Fibroblast of skin of scalp (primary cell): ENCODE measurements around the gene CCDC167.
"Not testable (repeated sequence)": the region's sequence is repeated elsewhere in the genome, so short reads cannot be mapped to it uniquely, and the experiment has no call there.

ENCODE experiments used
- DNase-seq: peaks from one replicate; pipeline ENCODE4 v3.0.0-alpha.2; 2013

The CCDC167 gene

DNA sequence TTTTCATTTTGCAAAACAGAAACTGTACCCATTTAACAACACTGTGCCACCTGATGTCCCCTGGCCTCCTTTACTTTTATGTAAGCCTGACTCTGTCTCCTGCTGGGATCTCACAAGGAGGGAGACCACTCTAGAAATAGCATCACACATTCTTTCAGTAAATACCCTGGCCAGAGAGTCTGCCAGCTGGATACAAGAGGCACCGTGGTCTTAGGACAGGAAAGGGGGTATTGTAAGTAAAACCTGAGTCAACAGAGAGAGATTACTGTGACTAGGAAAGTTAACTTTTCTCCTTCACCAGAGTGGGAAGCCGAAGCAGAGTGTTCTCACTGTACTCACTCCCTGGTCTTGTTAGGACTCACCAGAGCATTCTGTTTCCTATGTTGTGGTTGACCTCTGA lies 38.9 kb downstream of the CCDC167 start:
- no peak for DNase-seq

DNA sequence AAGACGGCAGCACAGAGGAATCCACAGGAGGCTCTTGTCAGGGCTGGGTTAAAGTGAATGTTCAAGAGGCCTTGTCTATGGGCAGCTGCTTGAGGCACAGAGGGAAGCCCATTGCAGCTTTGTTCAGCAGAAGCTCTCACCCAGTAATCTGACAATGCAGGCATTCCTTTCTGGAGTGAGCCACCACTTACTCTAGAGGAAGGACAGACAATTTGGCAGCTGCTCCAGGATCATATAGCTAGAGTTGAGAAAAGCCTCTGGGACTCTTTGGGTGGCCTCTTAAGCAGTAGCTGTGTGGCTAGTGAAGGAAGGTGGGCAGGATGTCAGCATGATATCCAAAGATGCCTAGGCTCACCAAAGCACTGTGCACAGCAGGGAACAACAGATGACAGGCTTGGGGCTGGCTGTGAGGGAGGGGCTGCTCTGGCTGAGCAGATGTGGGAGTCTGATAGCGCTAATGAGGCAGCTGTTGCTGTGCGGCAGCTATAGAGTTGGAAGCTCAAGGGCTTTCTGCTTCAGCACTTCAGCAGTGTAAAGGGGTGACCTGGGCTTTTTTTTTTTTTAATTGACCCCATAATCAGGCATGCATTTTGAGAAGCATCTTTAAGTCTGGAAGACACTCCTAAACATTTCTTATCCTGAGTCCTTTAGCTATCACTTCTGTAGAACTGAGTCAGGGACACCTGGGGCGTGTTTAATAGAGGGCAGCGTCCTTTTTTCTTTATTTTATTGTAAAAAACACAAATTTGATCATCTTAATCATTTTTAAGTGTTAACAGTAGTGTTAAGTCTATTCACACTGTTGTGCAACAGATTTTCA lies 39.5 kb downstream of the CCDC167 start:
- peak; percentile 68 for DNase-seq

DNA sequence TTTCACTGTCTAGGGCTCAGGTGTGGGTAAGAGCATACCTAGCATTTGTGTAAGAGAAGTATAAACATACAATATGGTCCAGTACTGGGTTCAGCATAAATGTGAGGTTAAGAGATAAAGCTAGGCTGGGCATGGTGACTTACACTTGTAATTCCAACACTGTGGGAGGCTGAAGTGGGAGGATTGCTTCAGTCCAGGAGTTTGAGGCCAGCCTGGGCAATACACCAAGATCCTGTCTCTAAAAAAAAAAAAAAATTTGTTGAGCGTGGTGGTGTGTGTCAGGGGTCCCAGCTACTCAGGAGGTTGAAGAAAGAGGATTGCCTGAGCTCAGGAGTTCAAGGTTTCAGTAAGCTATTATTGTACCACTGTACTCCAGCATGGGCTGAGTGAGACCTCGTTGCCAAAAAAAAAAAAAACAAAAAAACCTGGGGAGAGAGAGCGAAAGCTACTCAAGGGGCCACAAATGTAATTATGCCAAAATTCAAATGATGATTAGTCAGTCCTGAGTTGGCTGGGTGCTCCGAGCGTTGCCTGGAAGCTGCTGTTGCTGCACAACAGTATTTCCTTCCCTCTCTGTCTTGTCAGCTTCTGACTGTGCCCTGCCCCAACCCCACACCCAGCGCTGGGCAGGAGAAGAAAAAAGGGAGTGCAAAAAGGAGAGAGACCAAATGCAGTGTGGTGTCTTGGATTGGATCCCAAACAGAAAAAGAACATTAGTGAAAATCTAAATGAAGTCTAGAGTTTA lies 42.7 kb downstream of the CCDC167 start:
- DNase-seq: peak; percentile 72

DNA sequence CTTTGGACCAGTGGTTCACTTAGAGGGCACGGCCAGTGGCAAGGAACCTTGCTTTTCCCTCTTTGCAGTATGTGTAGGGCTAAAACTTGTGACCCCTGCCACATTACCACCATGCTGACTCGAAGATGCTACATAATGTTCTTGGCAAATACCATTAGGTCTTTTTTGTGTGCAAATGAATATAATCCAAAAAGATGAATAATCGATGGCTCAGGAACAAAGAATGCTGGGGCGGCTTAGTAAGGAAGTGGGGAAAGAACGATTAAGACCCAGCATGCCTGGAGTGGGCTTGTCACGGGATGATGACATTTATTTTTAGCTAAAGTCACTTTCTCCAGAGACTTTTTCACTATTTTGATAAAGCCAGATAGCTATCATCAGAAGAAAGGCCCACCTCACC lies 43.6 kb downstream of the CCDC167 start:
- peak; percentile 85 for DNase-seq

DNA sequence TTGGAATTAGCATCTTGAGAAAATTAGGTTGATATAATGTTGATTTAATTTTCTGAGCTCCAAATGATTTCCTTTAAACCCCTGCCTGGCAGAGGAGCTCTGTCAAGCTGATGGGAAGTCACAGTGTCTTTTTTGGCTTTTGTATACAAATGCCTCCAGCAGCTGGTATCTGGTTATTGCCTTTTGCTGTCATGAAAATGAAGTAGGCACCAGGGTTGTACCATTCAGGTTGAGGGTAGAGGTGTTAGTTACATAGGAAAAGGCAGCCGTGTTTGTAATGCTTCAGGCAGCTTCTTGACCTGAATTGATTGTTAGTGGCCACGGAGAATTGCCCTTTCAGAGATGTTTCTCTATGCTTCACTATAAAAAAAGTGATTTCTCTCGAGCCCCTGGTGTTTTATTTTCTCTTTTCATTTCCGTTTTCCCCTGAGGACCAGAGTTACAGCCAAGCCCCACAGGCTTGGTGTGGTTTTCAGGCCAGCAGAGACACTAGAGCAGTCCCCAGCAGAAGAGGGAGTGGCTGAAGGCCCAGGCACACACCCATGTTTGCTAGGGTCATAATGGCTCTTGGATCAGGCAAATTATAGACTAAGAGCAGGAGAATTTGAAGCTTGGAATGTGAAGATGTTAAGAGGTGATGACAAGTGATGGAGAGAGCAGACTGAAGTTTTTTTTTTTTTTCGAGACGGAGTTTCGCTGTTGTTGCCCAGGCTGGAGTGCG lies 45.1 kb downstream of the CCDC167 start:
- DNase-seq: peak; percentile 68

DNA sequence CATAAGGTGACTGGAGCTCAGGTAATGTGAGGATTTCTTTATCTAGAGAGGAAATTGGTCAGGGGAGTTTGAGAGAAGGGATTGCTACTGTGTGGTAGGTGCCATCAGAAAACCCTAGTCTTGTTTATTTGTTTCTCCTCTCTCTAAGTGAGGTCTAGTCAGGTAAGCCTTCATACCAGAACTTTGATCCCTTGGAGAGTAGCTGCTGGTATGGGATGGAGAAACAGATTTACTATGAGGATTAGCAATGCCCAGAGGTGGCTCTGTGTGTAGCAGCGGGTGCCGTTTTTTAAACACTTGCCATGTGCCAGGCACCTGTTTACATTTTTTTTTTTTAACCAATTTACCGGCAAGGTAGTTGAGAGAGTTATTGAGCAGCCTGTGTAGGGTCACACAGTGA lies 47.2 kb downstream of the CCDC167 start:
- DNase-seq: no peak

DNA sequence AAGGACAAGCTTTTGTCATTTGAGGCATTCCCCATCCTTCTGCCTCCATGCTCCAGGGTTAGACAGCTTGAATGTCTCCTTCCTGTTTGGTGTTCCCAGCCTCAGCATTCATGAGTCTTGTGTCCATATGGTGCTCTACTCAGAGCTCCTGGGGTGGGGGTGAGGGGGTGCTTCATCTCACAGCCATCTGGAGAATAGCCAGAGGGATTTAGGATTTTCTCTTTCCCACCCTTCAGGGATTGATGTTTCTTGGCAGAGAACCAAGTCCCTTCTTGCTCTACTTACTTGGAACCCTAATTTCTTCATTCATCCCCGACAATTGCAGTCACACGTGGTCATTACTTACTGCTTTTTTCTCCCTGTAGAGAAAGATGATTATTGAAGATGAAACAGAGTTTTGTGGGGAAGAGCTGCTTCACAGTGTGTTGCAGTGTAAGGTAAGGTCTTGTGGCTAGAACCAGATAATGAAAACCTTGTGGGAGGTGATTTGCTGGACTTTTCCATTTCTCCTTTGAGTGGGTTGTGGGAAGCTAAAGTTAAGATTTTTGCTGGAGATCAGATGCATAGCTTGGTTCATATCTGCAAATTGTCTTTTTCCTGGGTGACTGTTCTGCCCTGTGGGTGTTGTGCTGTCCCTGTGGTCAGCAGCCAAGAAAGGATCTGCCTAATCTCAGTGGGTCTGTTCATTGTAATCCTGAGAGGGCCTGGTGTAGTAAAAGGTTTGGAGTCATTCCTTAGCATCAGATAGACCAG lies 48.1 kb downstream of the CCDC167 start:
- no peak for DNase-seq

DNA sequence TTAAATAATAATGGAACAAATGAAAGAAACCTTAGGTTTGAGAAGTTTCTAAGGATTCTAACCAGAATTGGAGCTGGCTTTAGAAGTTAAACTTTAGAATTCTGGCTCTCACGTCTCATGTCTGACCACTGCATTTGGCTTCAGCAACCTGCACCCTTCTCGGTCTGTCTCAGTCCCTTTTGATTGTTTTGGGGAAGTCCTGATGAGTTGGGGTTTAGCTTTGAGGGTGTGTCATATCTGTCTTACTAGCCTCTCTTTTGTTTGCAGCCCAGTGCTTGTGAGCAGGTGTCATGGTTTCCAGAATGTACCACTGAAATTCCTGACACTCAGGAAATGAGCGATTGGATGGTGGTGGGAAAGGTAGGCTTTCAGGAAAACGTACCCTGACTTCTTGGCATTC lies 49.7 kb downstream of the CCDC167 start:
- no peak for DNase-seq

DNA sequence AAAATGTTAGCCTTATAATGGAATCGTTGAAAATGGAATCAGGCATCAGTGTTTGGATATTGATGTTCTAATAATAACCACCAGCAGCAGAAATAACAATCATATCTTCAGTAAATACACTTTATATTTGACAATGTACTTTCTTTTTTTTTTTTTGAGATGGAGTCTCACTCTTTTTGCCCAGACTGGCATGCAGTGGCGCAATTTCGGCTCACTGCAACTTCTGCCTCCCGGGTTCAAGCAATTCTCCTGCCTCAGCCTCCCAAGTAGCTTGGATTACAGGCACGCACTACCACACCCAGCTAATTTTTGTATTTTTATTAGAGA lies 56.5 kb downstream of the CCDC167 start:
- not testable (repeated sequence) for DNase-seq

GRCh38 chr6:37442416-37443215 lies 57.1 kb downstream of the CCDC167 start:
- DNase-seq: no peak

DNA sequence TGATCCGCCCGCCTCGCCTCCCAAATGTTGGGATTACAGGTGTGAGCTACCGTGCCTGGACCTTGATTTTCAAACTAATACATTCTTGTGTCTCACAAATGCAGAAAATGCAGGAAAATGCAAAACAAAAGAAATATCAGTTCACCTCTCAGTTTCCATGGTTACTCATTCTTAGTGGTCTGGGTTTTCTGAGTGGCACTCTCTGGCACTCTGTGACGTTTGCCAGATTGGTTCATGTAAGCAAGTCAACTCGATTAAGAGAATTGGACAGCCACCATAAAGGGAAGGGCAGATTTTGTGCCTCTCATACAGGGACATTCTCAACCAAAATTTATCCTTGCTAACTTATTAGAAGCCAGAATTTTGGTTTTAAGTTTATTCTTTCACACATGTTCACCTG lies 58.0 kb downstream of the CCDC167 start:
- no peak for DNase-seq

GRCh38 chr6:37438930-37439329 lies 60.8 kb downstream of the CCDC167 start:
- DNase-seq: no peak

GRCh38 chr6:37435816-37436215 lies 63.9 kb downstream of the CCDC167 start:
- DNase-seq: no peak

DNA sequence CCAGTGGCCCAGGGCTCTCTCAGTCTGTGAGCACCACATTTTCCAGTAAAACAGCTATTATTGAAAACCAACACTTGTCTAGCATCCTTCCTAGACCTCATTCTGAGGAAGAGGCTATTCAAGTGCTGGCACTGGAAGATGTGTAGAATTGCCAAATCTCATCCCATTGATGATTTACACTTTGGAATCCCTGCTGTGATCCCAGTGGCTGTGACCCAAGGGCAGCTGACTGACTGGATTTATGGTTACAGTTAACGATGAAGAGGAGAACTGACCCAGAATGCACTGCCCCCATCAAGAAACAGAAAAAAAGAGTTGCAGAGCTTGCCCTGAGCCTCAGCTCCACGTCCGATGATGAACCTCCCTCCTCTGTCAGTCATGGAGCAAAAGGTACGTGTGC lies 64.3 kb downstream of the CCDC167 start:
- DNase-seq: no peak

- peak; percentile 1 for DNase-seq
These were observed 65.9 kb downstream of the CCDC167 start for GRCh38 chr6:37433657-37434271.
